ENCODE results near the gene NEURL1. TPM values are rescaled to one million over a fixed set of nuclear protein-coding genes. Genes with fewer than 3 reads are reported as not detected.

NEURL1 gene
- total RNA-seq, 2 donors from 2014 or later = 0.37 to 0.38 TPM

GRCh38 chr10:103556383-103557007 is 63.0 kb downstream of the NEURL1 start:
- whole genome bisulfite sequencing, 2 experiments (ENCODE audit: insufficient coverage in 1 of 2, insufficient read length in 1 of 2) = 93 to 100% methylated on average over 3 to 12 of the region's 12 CpGs
- no peak overlapping the region for H3K4me3 Mint-ChIP-seq
- no peak overlapping the region for H3K9ac ChIP-seq (ENCODE audit: extremely low read depth, low read length, poor library complexity, severe bottlenecking)

GRCh38 chr10:103557455-103557854 is 64.0 kb downstream of the NEURL1 start:
- Mint-ChIP-seq H3K27ac (no peak overlapping the region), H3K4me3 (no peak overlapping the region), H3K27me3 (ENCODE audit: insufficient read depth) (peaks cover 49% of the 10 kb centered on the region), H3K4me1 (peaks cover 3% of the 10 kb centered on the region), H3K9me3 (peaks cover 8% of the 10 kb centered on the region), H3K36me3 (ENCODE audit: low read depth) (no peaks in the 10 kb centered on the region)
- Histone ChIP-seq H3K9me3 (ENCODE audit: control insufficient read depth, low read length) (no peaks in the 10 kb centered on the region), H3K27ac (ENCODE audit: low read depth, low read length) (no peak overlapping the region), H3K9ac (ENCODE audit: extremely low read depth, low read length, poor library complexity, severe bottlenecking) (no peak overlapping the region), H3K27me3 (ENCODE audit: control insufficient read depth, insufficient read depth, low read length, poor library complexity, severe bottlenecking) (peaks cover 35% of the 10 kb centered on the region), H3K36me3 (ENCODE audit: control insufficient read depth, insufficient read depth, low read length) (no peaks in the 10 kb centered on the region), H3K4me3 (ENCODE audit: low read length) (no peak overlapping the region), H3K4me1 (ENCODE audit: control insufficient read depth, insufficient read depth, low read length) (no peaks in the 10 kb centered on the region)
- DNase-seq = no peak
- TF ChIP-seq CTCF (conservative IDR thresholded peaks at IDR 0.05) = no peak
- 92 to 97% methylated on average over 6 to 10 of the region's 10 CpGs for WGBS, 2 experiments (ENCODE audit: insufficient coverage in 1 of 2, insufficient read length in 1 of 2)

More at GRCh38 chr10:103556383-103557007, 63.0 kb downstream of the NEURL1 start:
- no peak overlapping the region for H3K27ac ChIP-seq (ENCODE audit: low read depth, low read length)
- H3K4me1 ChIP-seq (ENCODE audit: control insufficient read depth, insufficient read depth, low read length) = no peaks in the 10 kb centered on the region
- H3K9me3 ChIP-seq (ENCODE audit: control insufficient read depth, low read length) = no peaks in the 10 kb centered on the region
- DNase-seq = no peak
- peaks cover 35% of the 10 kb centered on the region for H3K27me3 ChIP-seq (ENCODE audit: control insufficient read depth, insufficient read depth, low read length, poor library complexity, severe bottlenecking)
- no peak overlapping the region for H3K27ac Mint-ChIP-seq
- TF ChIP-seq CTCF (conservative IDR thresholded peaks at IDR 0.05) = no peak
- peaks cover 53% of the 10 kb centered on the region for H3K27me3 Mint-ChIP-seq (ENCODE audit: insufficient read depth)
- H3K36me3 ChIP-seq (ENCODE audit: control insufficient read depth, insufficient read depth, low read length) = no peaks in the 10 kb centered on the region
- no peak overlapping the region for H3K4me3 ChIP-seq (ENCODE audit: low read length)
- H3K36me3 Mint-ChIP-seq (ENCODE audit: low read depth) = no peaks in the 10 kb centered on the region
- H3K9me3 Mint-ChIP-seq = peaks cover 17% of the 10 kb centered on the region
- H3K4me1 Mint-ChIP-seq = peaks cover 3% of the 10 kb centered on the region

GRCh38 chr10:103558911-103559310 is 65.4 kb downstream of the NEURL1 start:
- 85 to 93% methylated on average over 4 to 9 of the region's 9 CpGs for WGBS, 2 experiments (ENCODE audit: insufficient coverage in 1 of 2, insufficient read length in 1 of 2)
- TF ChIP-seq CTCF (conservative IDR thresholded peaks at IDR 0.05) = no peak
- DNase-seq = no peak
- no peak overlapping the region for H3K27ac Mint-ChIP-seq
- Histone ChIP-seq H3K9me3 (ENCODE audit: control insufficient read depth, low read length) (no peaks in the 10 kb centered on the region), H3K27me3 (ENCODE audit: control insufficient read depth, insufficient read depth, low read length, poor library complexity, severe bottlenecking) (peaks cover 31% of the 10 kb centered on the region), H3K27ac (ENCODE audit: low read depth, low read length) (no peak overlapping the region), H3K9ac (ENCODE audit: extremely low read depth, low read length, poor library complexity, severe bottlenecking) (no peak overlapping the region), H3K4me3 (ENCODE audit: low read length) (no peak overlapping the region), H3K36me3 (ENCODE audit: control insufficient read depth, insufficient read depth, low read length) (no peaks in the 10 kb centered on the region), H3K4me1 (ENCODE audit: control insufficient read depth, insufficient read depth, low read length) (no peaks in the 10 kb centered on the region)
- no peaks in the 10 kb centered on the region for H3K36me3 Mint-ChIP-seq (ENCODE audit: low read depth)
- H3K9me3 Mint-ChIP-seq = peaks cover 4% of the 10 kb centered on the region
- no peak overlapping the region for H3K4me3 Mint-ChIP-seq
- peaks cover 38% of the 10 kb centered on the region for H3K27me3 Mint-ChIP-seq (ENCODE audit: insufficient read depth)
- peaks cover 3% of the 10 kb centered on the region for H3K4me1 Mint-ChIP-seq

All from endodermal cell (in vitro differentiated cells).